Fibroblast of lung (primary cell): ENCODE measurements around the gene ZBTB12.

Experiments used
- CTCF ChIP-seq, 2 donors: IDR thresholded peaks in 1 of 2; conservative IDR thresholded peaks in 1 of 2; 1 replicate in 1 of 2; 2 replicates in 1 of 2; pipeline ENCODE4 v1.5.1; 2011 to 2012; ENCODE audit warnings: low read length in 2 of 2, control low read depth in 1 of 2, inconsistent platforms in 1 of 2, low read depth in 1 of 2, mild to moderate bottlenecking in 1 of 2
- EZH2 ChIP-seq: IDR thresholded peaks from 2 replicates; pipeline ENCODE4 v1.5.1; 2012; ENCODE audit warnings: low read length, control low read depth, mild to moderate bottlenecking; ENCODE audit errors: missing control alignments

DNA sequence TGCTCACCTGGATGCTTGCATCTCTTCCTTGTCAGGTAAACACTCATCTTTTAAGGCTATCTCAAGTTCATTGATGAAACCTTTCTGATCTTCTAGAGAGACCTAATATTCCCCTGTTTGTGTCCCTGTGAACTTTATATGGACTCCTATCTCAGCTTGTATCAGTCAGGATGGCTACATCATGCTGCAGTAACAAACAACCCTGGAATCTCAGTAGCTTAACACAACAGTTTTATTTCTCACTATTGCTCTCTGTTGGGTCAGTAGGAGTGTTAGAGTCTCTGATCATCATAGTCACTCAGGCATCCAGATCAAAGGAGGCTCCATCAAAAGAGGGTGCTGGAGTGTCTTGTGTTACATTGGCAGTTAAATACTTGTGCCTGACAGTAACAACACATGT lies 13.5 kb upstream of the ZBTB12 start:
- no peak for TF ChIP-seq CTCF (conservative IDR thresholded peaks at IDR 0.05 in 1 of 2, IDR thresholded peaks at IDR 0.05 in 1 of 2; ENCODE audit: low read depth in 1 of 2, low read length in 2 of 2)
- no peak for TF ChIP-seq EZH2
